Esophagus (tissue), 2 donors: Measurements from ENCODE around the gene RAD1. TPM values are rescaled to one million over a fixed set of nuclear protein-coding genes. Genes with fewer than 3 reads are reported as not detected.

Source experiments
- H3K27ac ChIP-seq, 2 donors: one replicate each; pipeline ENCODE4 v1.5.1; 2013; ENCODE audit warnings: low read depth in 2 of 2, mild to moderate bottlenecking in 2 of 2, inconsistent platforms in 1 of 2, low read length in 1 of 2, moderate library complexity in 1 of 2
- H3K27me3 ChIP-seq, 2 donors: one replicate each; pipeline ENCODE4 v1.6.1; 2013; ENCODE audit warnings: low read length in 2 of 2, control low read depth in 1 of 2, mild to moderate bottlenecking in 1 of 2; ENCODE audit not compliant: insufficient read depth in 2 of 2, control insufficient read depth in 1 of 2
- H3K36me3 ChIP-seq, 2 donors: one replicate each; pipeline ENCODE4 v1.6.1; 2013; ENCODE audit warnings: low read length in 1 of 2; ENCODE audit not compliant: control insufficient read depth in 2 of 2, insufficient read depth in 2 of 2
- H3K4me1 ChIP-seq, 2 donors: one replicate each; pipeline ENCODE4 v1.6.1; 2013; ENCODE audit warnings: low read length in 1 of 2; ENCODE audit not compliant: control insufficient read depth in 2 of 2, insufficient read depth in 2 of 2
- H3K4me3 ChIP-seq, 2 donors: one replicate each; pipeline ENCODE4 v1.5.1; 2013; ENCODE audit warnings: low read length in 2 of 2, mild to moderate bottlenecking in 2 of 2, low read depth in 1 of 2, moderate library complexity in 1 of 2
- H3K9me3 ChIP-seq, 2 donors: one replicate each; pipeline ENCODE4 v1.6.1; 2013; ENCODE audit warnings: mild to moderate bottlenecking in 2 of 2, low read depth in 1 of 2, low read length in 1 of 2, moderate library complexity in 1 of 2; ENCODE audit not compliant: control insufficient read depth in 2 of 2, insufficient read depth in 1 of 2
- WGBS, 2 donors: extraction: QIAGEN DNeasy Blood & Tissue Kit; methylation state at CpG; one replicate each; pipeline ENCODE4 v1.1.7; 2013; 5-methylcytosine and 5-hydroxymethylcytosine counted together
- polyA plus RNA-seq, 2 donors: library from polyadenylated mRNA; stranded (reverse); fragments of 200-250 nt; gene quantifications; one replicate each; pipeline ENCODE4 v1.2.3, GENCODE V29; 2013
- donor health status: healthy with polysubstance abuse.
- donor health status: Bipolar disorder and iron deficiency.

RAD1 gene
- polyA plus RNA-seq, 2 donors: 8.0 to 10.5 TPM

GRCh38 chr5:34876275-34876674 lies 39.0 kb downstream of the RAD1 start:
- no peak overlapping the region for H3K4me3 ChIP-seq
- no peaks in the 10 kb centered on the region for H3K27me3 ChIP-seq
- H3K36me3 ChIP-seq: no peaks in the 10 kb centered on the region
- no peaks in the 10 kb centered on the region for H3K9me3 ChIP-seq
- no peak overlapping the region for H3K27ac ChIP-seq
- no peaks in the 10 kb centered on the region for H3K4me1 ChIP-seq

GRCh38 chr5:34870382-34870781 lies 44.9 kb downstream of the RAD1 start:
- WGBS, 2 donors: 88 to 92% methylated on average over 2 of the region's 2 CpGs
- no peaks in the 10 kb centered on the region for H3K27me3 ChIP-seq
- H3K36me3 ChIP-seq: no peaks in the 10 kb centered on the region
- H3K4me3 ChIP-seq: no peak overlapping the region
- H3K4me1 ChIP-seq: peaks cover 0 to 3% of the 10 kb centered on the region in 2 donors
- H3K27ac ChIP-seq: no peak overlapping the region
- H3K9me3 ChIP-seq: no peaks in the 10 kb centered on the region

GRCh38 chr5:34869256-34869655 lies 46.0 kb downstream of the RAD1 start:
- 78 to 84% methylated on average over 1 of the region's 1 CpG for WGBS, 2 donors

GRCh38 chr5:34868791-34869190 lies 46.5 kb downstream of the RAD1 start:
- Histone ChIP-seq H3K4me3 (no peak overlapping the region), H3K36me3 (no peaks in the 10 kb centered on the region), H3K9me3 (no peaks in the 10 kb centered on the region), H3K27ac (no peak overlapping the region), H3K4me1 (peaks cover 0 to 3% of the 10 kb centered on the region in 2 donors), H3K27me3 (no peaks in the 10 kb centered on the region)
- 99 to 100% methylated on average over 1 of the region's 1 CpG for WGBS, 2 donors

More at GRCh38 chr5:34869256-34869655, 46.0 kb downstream of the RAD1 start:
- Histone ChIP-seq H3K4me1 (peaks cover 0 to 3% of the 10 kb centered on the region in 2 donors), H3K27ac (no peak overlapping the region), H3K27me3 (no peaks in the 10 kb centered on the region), H3K9me3 (no peaks in the 10 kb centered on the region), H3K4me3 (no peak overlapping the region), H3K36me3 (no peaks in the 10 kb centered on the region)

- H3K4me1 ChIP-seq: peaks cover 0 to 3% of the 10 kb centered on the region in 2 donors
- no peaks in the 10 kb centered on the region for H3K9me3 ChIP-seq
- no peak overlapping the region for H3K27ac ChIP-seq
- no peaks in the 10 kb centered on the region for H3K27me3 ChIP-seq
- WGBS, 2 donors: 86 to 91% methylated on average over 3 of the region's 3 CpGs
- H3K36me3 ChIP-seq: no peaks in the 10 kb centered on the region
- no peak overlapping the region for H3K4me3 ChIP-seq
Observed at GRCh38 chr5:34867660-34868059, 47.6 kb downstream of the RAD1 start.

GRCh38 chr5:34866989-34867471 lies 48.3 kb downstream of the RAD1 start:
- no peak overlapping the region for H3K4me3 ChIP-seq
- no peaks in the 10 kb centered on the region for H3K36me3 ChIP-seq
- H3K9me3 ChIP-seq: no peaks in the 10 kb centered on the region
- no peaks in the 10 kb centered on the region for H3K27me3 ChIP-seq
- no peak overlapping the region for H3K27ac ChIP-seq
- WGBS, 2 donors: 71 to 85% methylated on average over 3 of the region's 3 CpGs
- peaks cover 0 to 3% of the 10 kb centered on the region in 2 donors for H3K4me1 ChIP-seq

- Histone ChIP-seq H3K4me3 (no peak overlapping the region), H3K4me1 (peaks cover 0 to 3% of the 10 kb centered on the region in 2 donors), H3K9me3 (no peaks in the 10 kb centered on the region), H3K27me3 (no peaks in the 10 kb centered on the region), H3K36me3 (no peaks in the 10 kb centered on the region), H3K27ac (no peak overlapping the region)
- 92 to 98% methylated on average over 2 of the region's 2 CpGs for WGBS, 2 donors
Observed at GRCh38 chr5:34865091-34865490, 50.2 kb downstream of the RAD1 start.

- Histone ChIP-seq H3K9me3 (no peaks in the 10 kb centered on the region), H3K4me3 (no peak overlapping the region), H3K27ac (no peak overlapping the region), H3K4me1 (peaks cover 0 to 3% of the 10 kb centered on the region in 2 donors), H3K27me3 (no peaks in the 10 kb centered on the region), H3K36me3 (no peaks in the 10 kb centered on the region)
- 62 to 65% methylated on average over 3 of the region's 3 CpGs for WGBS, 2 donors
Observed at GRCh38 chr5:34863946-34864345, 51.4 kb downstream of the RAD1 start.

- Histone ChIP-seq H3K27me3 (no peaks in the 10 kb centered on the region), H3K4me1 (no peaks in the 10 kb centered on the region), H3K4me3 (no peak overlapping the region), H3K36me3 (no peaks in the 10 kb centered on the region), H3K27ac (no peak overlapping the region), H3K9me3 (no peaks in the 10 kb centered on the region)
- WGBS, 2 donors: 64 to 79% methylated on average over 5 of the region's 5 CpGs
Observed at GRCh38 chr5:34859253-34859652, 56.1 kb downstream of the RAD1 start.

GRCh38 chr5:34858790-34859189 lies 56.5 kb downstream of the RAD1 start:
- Histone ChIP-seq H3K36me3 (no peaks in the 10 kb centered on the region), H3K4me1 (no peaks in the 10 kb centered on the region), H3K9me3 (no peaks in the 10 kb centered on the region), H3K27ac (no peak overlapping the region), H3K4me3 (no peak overlapping the region), H3K27me3 (no peaks in the 10 kb centered on the region)
- WGBS, 2 donors: 72 to 77% methylated on average over 2 of the region's 2 CpGs
